RPMI8226 (cell line): ENCODE data around the gene RAP1GAP2.

Source experiments
- DNase-seq: peaks from one replicate; pipeline ENCODE4 v3.0.0-alpha.2; 2015

Gene RAP1GAP2

GRCh38 chr17:3004925-3005324 is 208.7 kb downstream of the RAP1GAP2 start:
- no peak for DNase-seq

GRCh38 chr17:3005696-3006095 is 209.5 kb downstream of the RAP1GAP2 start:
- no peak for DNase-seq

- no peak for DNase-seq
Observed at GRCh38 chr17:3006801-3007200, 210.6 kb downstream of the RAP1GAP2 start.

- no peak for DNase-seq
Observed at GRCh38 chr17:3007651-3008121, 211.4 kb downstream of the RAP1GAP2 start.

GRCh38 chr17:3008336-3009288 is 212.4 kb downstream of the RAP1GAP2 start:
- DNase-seq: no peak

- no peak for DNase-seq
Observed at GRCh38 chr17:3009411-3009920, 213.2 kb downstream of the RAP1GAP2 start.

- no peak for DNase-seq
Observed at GRCh38 chr17:3011891-3012290, 215.7 kb downstream of the RAP1GAP2 start.

- DNase-seq: peak; percentile 66
Observed at GRCh38 chr17:3012926-3013581, 216.8 kb downstream of the RAP1GAP2 start.

- DNase-seq: no peak
Observed at GRCh38 chr17:3015890-3016289, 219.7 kb downstream of the RAP1GAP2 start.

- DNase-seq: no peak
Observed at GRCh38 chr17:3017936-3018335, 221.7 kb downstream of the RAP1GAP2 start.

GRCh38 chr17:3019761-3020160 is 223.5 kb downstream of the RAP1GAP2 start:
- no peak for DNase-seq

- no peak for DNase-seq
Observed at GRCh38 chr17:3020381-3020780, 224.1 kb downstream of the RAP1GAP2 start.

- no peak for DNase-seq
Observed at GRCh38 chr17:3022197-3022596, 226.0 kb downstream of the RAP1GAP2 start.

GRCh38 chr17:3024346-3024745 is 228.1 kb downstream of the RAP1GAP2 start:
- DNase-seq: no peak

- no peak for DNase-seq
Observed at GRCh38 chr17:3025421-3026124, 229.3 kb downstream of the RAP1GAP2 start.

GRCh38 chr17:3026125-3026855 is 230.1 kb downstream of the RAP1GAP2 start:
- no peak for DNase-seq

GRCh38 chr17:3026856-3027751 is 230.9 kb downstream of the RAP1GAP2 start:
- DNase-seq: no peak

- DNase-seq: no peak
Observed at GRCh38 chr17:3027786-3028532, 231.7 kb downstream of the RAP1GAP2 start.

- no peak for DNase-seq
Observed at GRCh38 chr17:3029213-3029913, 233.1 kb downstream of the RAP1GAP2 start.

GRCh38 chr17:3030096-3030495 is 233.9 kb downstream of the RAP1GAP2 start:
- DNase-seq: no peak
